22Rv1 (cell line): ENCODE measurements around the gene ZNF274.
A peak's percentile ranks its signal among the peaks of the same experiment; 100 is the strongest.

Source experiments
- H3K27ac ChIP-seq: fragments of 450-650 bp; 2 replicates; pipeline ENCODE4 v1.5.1; 2017
- CTCF ChIP-seq: fragments of 450-650 bp; IDR thresholded peaks from 2 replicates; pipeline ENCODE4 v1.5.1; 2017; ENCODE audit warnings: mild to moderate bottlenecking
- ZFX ChIP-seq: fragments of 450-650 bp; IDR thresholded peaks from 2 replicates; pipeline ENCODE4 v1.6.1; 2017; ENCODE audit warnings: antibody characterized with exemption, borderline replicate concordance

ZNF274 gene

GRCh38 chr19:58213075-58213369, 30.2 kb downstream of the ZNF274 start:
- no peak overlapping the region for H3K27ac ChIP-seq
- TF ChIP-seq ZFX: no peak
- no peak for TF ChIP-seq CTCF

- no peak for TF ChIP-seq CTCF
- TF ChIP-seq ZFX: no peak
These were observed 34.2 kb downstream of the ZNF274 start for GRCh38 chr19:58217069-58217481.

GRCh38 chr19:58217607-58218391, 34.9 kb downstream of the ZNF274 start:
- TF ChIP-seq CTCF (no peak), ZFX (no peak)
- H3K27ac ChIP-seq: no peak overlapping the region

More at GRCh38 chr19:58217069-58217481, 34.2 kb downstream of the ZNF274 start:
- no peak overlapping the region for H3K27ac ChIP-seq

GRCh38 chr19:58218899-58219298, 36.0 kb downstream of the ZNF274 start:
- TF ChIP-seq CTCF (no peak; the same call in 1 of the 2 replicates), ZFX (no peak)
- H3K27ac ChIP-seq: no peak overlapping the region

GRCh38 chr19:58227964-58228584, 45.2 kb downstream of the ZNF274 start:
- H3K27ac ChIP-seq: peak overlapping the region; percentile 87
- no peak for TF ChIP-seq CTCF
- TF ChIP-seq ZFX: no peak

- TF ChIP-seq CTCF (no peak), ZFX (no peak)
- peak within 1 kb of the TSS; percentile 87 for H3K27ac ChIP-seq
These were observed 45.9 kb downstream of the ZNF274 start, which contains the start of gene ZNF544 for GRCh38 chr19:58228585-58229254. Gene ZNF544 (plus strand): TSS chr19:58228914. CDS start chr19:58244024, 15,110 bp downstream.

- TF ChIP-seq CTCF (peak; percentile 56), ZFX (no peak)
- H3K27ac ChIP-seq: peak overlapping the region; percentile 87
These were observed 46.4 kb downstream of the ZNF274 start for GRCh38 chr19:58229255-58229639.
